Common myeloid progenitor, CD34-positive (primary cell): ENCODE data around the gene RBM18. TPM values are rescaled to one million over a fixed set of nuclear protein-coding genes. Genes with fewer than 3 reads are reported as not detected.

ENCODE experiments used
- CTCF ChIA-PET: fragments of 350-600 bp; sonication (Branson Sonifier 250); formaldehyde crosslinking; loops from one replicate; lab custom pipeline; 2021; ENCODE audit warnings: antibody characterized with exemption; lab: Charles Lee
- POLR2A ChIA-PET: fragments of 350-600 bp; sonication (Branson Sonifier 250); formaldehyde crosslinking; loops from one replicate; lab custom pipeline; 2021; ENCODE audit warnings: antibody characterized with exemption; lab: Charles Lee
- DNase-seq, 3 donors: peaks; one replicate each; pipeline versions ENCODE4 v3.0.0 to v3.0.0-alpha.2; 2013
- H3K27ac ChIP-seq, 2 experiments: 1 replicate in 1 of 2; 2 replicates in 1 of 2; pipeline ENCODE4 v1.7.0; 2013; ENCODE audit warnings: inconsistent platforms in 2 of 2, low read length in 2 of 2, mild to moderate bottlenecking in 2 of 2, low read depth in 1 of 2, moderate library complexity in 1 of 2; ENCODE audit not compliant: severe bottlenecking in 2 of 2, insufficient read depth in 1 of 2, poor library complexity in 1 of 2
- H3K27me3 ChIP-seq, 5 experiments: replicated peaks in 2 of 5; 1 replicate in 3 of 5; 2 replicates in 2 of 5; pipeline versions ENCODE4 v1.6.1 to v1.7.0; 2013; ENCODE audit warnings: low read length in 4 of 5, mild to moderate bottlenecking in 2 of 5, moderate library complexity in 2 of 5, inconsistent platforms in 1 of 5; ENCODE audit not compliant: insufficient read depth in 5 of 5, control insufficient read depth in 4 of 5
- H3K36me3 ChIP-seq, 4 experiments: 1 replicate in 2 of 4; 2 replicates in 2 of 4; pipeline versions ENCODE4 v1.6.1 to v1.7.0; 2013; ENCODE audit warnings: low read length in 3 of 4, control low read depth in 1 of 4, mild to moderate bottlenecking in 1 of 4; ENCODE audit not compliant: control insufficient read depth in 4 of 4, insufficient read depth in 4 of 4
- H3K4me1 ChIP-seq, 4 experiments: 1 replicate in 3 of 4; 2 replicates in 1 of 4; pipeline versions ENCODE4 v1.6.1 to v1.7.1; 2013; ENCODE audit warnings: low read length in 3 of 4, mild to moderate bottlenecking in 3 of 4, control low read depth in 1 of 4, inconsistent platforms in 1 of 4, moderate library complexity in 1 of 4; ENCODE audit not compliant: control insufficient read depth in 4 of 4, insufficient read depth in 4 of 4; ENCODE audit errors: control extremely low read depth in 1 of 4
- H3K4me3 ChIP-seq, 7 experiments: 1 replicate in 4 of 7; 2 replicates in 3 of 7; pipeline versions ENCODE4 v1.5.1 to v1.7.0; 2013; ENCODE audit warnings: mild to moderate bottlenecking in 7 of 7, low read length in 6 of 7, moderate library complexity in 6 of 7, inconsistent platforms in 2 of 7, low read depth in 2 of 7, control low read depth in 1 of 7; ENCODE audit not compliant: insufficient read depth in 4 of 7, control insufficient read depth in 1 of 7; ENCODE audit errors: extremely low read depth in 1 of 7
- H3K9me3 ChIP-seq, 5 experiments: 1 replicate in 4 of 5; 2 replicates in 1 of 5; pipeline versions ENCODE4 v1.6.1 to v1.7.1; 2013; ENCODE audit warnings: low read length in 4 of 5, mild to moderate bottlenecking in 2 of 5, inconsistent platforms in 1 of 5, low read depth in 1 of 5, moderate library complexity in 1 of 5; ENCODE audit not compliant: control insufficient read depth in 4 of 5, insufficient read depth in 2 of 5; ENCODE audit errors: control extremely low read depth in 1 of 5
- WGBS: methylation state at CpG from one replicate; pipeline ENCODE4 v1.1.5; 2013; ENCODE audit not compliant: insufficient coverage; 5-methylcytosine and 5-hydroxymethylcytosine counted together
- polyA plus RNA-seq: library from polyadenylated mRNA; unstranded; fragments of 120-200 nt; gene quantifications from one replicate; pipeline ENCODE4 v1.2.1, GENCODE V29; 2013

RBM18 gene
- 24.5 TPM for polyA plus RNA-seq

GRCh38 chr9:122264360-122265148 lies at the start of gene RBM18, which contains the start of gene MRRF:
RBM18 (minus strand) TSS chr9:122264840; CDS start chr9:122261492, 3,348 bp downstream.
MRRF (plus strand) TSS chr9:122264882; CDS start chr9:122270892, 6,010 bp downstream.
- Histone ChIP-seq H3K9me3 (no peaks in the 10 kb centered on the region), H3K4me3 (peak within 1 kb of the TSS; percentile 61 to 99 (median 92)), H3K27me3 (no peaks in the 10 kb centered on the region), H3K36me3 (peaks cover 13 to 23% (median 20%) of the 10 kb centered on the region in 4 experiments), H3K4me1 (peaks cover 19 to 29% (median 25%) of the 10 kb centered on the region in 4 experiments), H3K27ac (peak within 1 kb of the TSS; percentile 97 to 99)
- WGBS = 0% methylated on average over 57 of the region's 60 CpGs
- POLR2A ChIA-PET = interaction anchor here (0.6 to 1.2 kb wide), 7 partner anchors 11 to 648 kb away, joined by 3 to 4 read pairs (median 3); partner anchors contain the start of gene LHX6
- peak; percentile 91 to 96 (median 94) for DNase-seq
- CTCF ChIA-PET = interaction anchor here (0.7 to 3.2 kb wide), 14 partner anchors 10 to 191 kb away, joined by 3 to 20 read pairs (median 4); partner anchors contain the start of genes MORN5 and NDUFA8

- POLR2A ChIA-PET = no interaction called here
- Histone ChIP-seq H3K4me3 (no peak overlapping the region), H3K4me1 (no peaks in the 10 kb centered on the region), H3K36me3 (peaks cover 17 to 50% (median 33%) of the 10 kb centered on the region in 4 experiments), H3K27me3 (no peaks in the 10 kb centered on the region), H3K9me3 (no peaks in the 10 kb centered on the region), H3K27ac (no peak overlapping the region)
- no peak for DNase-seq
- CTCF ChIA-PET = interaction anchor here (1.3 kb wide), 1 partner anchor 189 kb away, joined by 3 read pairs; no protein-coding TSS in a partner anchor
These were observed 49.5 kb upstream of the RBM18 start for GRCh38 chr9:122314165-122314564.

- H3K36me3 ChIP-seq = peaks cover 13 to 65% (median 41%) of the 10 kb centered on the region in 4 experiments
- POLR2A ChIA-PET = no interaction called here
These were observed 45.2 kb upstream of the RBM18 start for GRCh38 chr9:122309861-122310260.

GRCh38 chr9:122307925-122308324 lies 43.3 kb upstream of the RBM18 start:
- ChIA-PET CTCF (interaction anchor here (0.8 to 1.4 kb wide), 3 partner anchors 39 to 185 kb away, joined by 3 to 6 read pairs (median 4); no protein-coding TSS in a partner anchor), POLR2A (interaction anchor here (0.6 kb wide), 1 partner anchor 38 kb away, joined by 3 read pairs; no protein-coding TSS in a partner anchor)
- Histone ChIP-seq H3K27ac (no peak overlapping the region), H3K27me3 (no peaks in the 10 kb centered on the region), H3K9me3 (no peaks in the 10 kb centered on the region), H3K4me1 (no peaks in the 10 kb centered on the region), H3K4me3 (no peak overlapping the region), H3K36me3 (peaks cover 9 to 61% (median 39%) of the 10 kb centered on the region in 4 experiments)
- no CpG with 5 or more reads among the region's 1 CpG for WGBS
- no peak for DNase-seq

More at GRCh38 chr9:122309861-122310260, 45.2 kb upstream of the RBM18 start:
- DNase-seq = no peak
- Histone ChIP-seq H3K4me3 (no peak overlapping the region), H3K27ac (no peak overlapping the region), H3K27me3 (no peaks in the 10 kb centered on the region), H3K4me1 (no peaks in the 10 kb centered on the region), H3K9me3 (no peaks in the 10 kb centered on the region)
- 100% methylated on average over 2 of the region's 2 CpGs for WGBS
- CTCF ChIA-PET = interaction anchor here (1.7 kb wide), 1 partner anchor 35 kb away, joined by 4 read pairs; no protein-coding TSS in a partner anchor

- POLR2A ChIA-PET = no interaction called here
- CTCF ChIA-PET = interaction anchor here (0.6 to 1.4 kb wide), 3 partner anchors 44 to 936 kb away, joined by 4 to 6 read pairs (median 4); no protein-coding TSS in a partner anchor
- no peaks in the 10 kb centered on the region for H3K27me3 ChIP-seq
- H3K9me3 ChIP-seq = no peaks in the 10 kb centered on the region
- DNase-seq = no peak
- H3K36me3 ChIP-seq = peaks cover 8 to 60% (median 40%) of the 10 kb centered on the region in 4 experiments
- no peak overlapping the region for H3K4me3 ChIP-seq
- H3K27ac ChIP-seq = no peak overlapping the region
- no peaks in the 10 kb centered on the region for H3K4me1 ChIP-seq
- 96% methylated on average over 5 of the region's 5 CpGs for WGBS
These were observed 42.4 kb upstream of the RBM18 start for GRCh38 chr9:122307061-122307460.

GRCh38 chr9:122302237-122303093 lies 37.8 kb upstream of the RBM18 start:
- WGBS = 80% methylated on average over 1 of the region's 5 CpGs
- DNase-seq = no peak
- Histone ChIP-seq H3K36me3 (peaks cover 5 to 74% (median 34%) of the 10 kb centered on the region in 4 experiments), H3K9me3 (no peaks in the 10 kb centered on the region), H3K27me3 (no peaks in the 10 kb centered on the region), H3K27ac (no peak overlapping the region), H3K4me3 (no peak overlapping the region), H3K4me1 (peaks cover 0 to 3% (median 0%) of the 10 kb centered on the region in 4 experiments)
- POLR2A ChIA-PET = no interaction called here
- CTCF ChIA-PET = no interaction called here
